Neuronal stem cell (in vitro differentiated cells): ENCODE measurements around the gene RAP2A.

Source experiments
- DNase-seq: peaks from one replicate; pipeline ENCODE4 v3.0.0-alpha.2; 2013; ENCODE audit warnings: low spot score
- H2AFZ ChIP-seq: one replicate; pipeline ENCODE4 v1.6.1; 2013; ENCODE audit warnings: mild to moderate bottlenecking, low read length, inconsistent platforms
- H2AK5ac ChIP-seq: 2 replicates; pipeline ENCODE4 v1.6.1; 2013; ENCODE audit warnings: low read depth, mild to moderate bottlenecking, inconsistent platforms, low read length, moderate library complexity, mixed read lengths
- H2BK120ac ChIP-seq: 2 replicates; pipeline ENCODE4 v1.6.1; 2013; ENCODE audit warnings: low read depth, mild to moderate bottlenecking, inconsistent platforms, low read length, moderate library complexity, mixed read lengths
- H2BK12ac ChIP-seq: one replicate; pipeline ENCODE4 v1.6.1; 2013; ENCODE audit warnings: low read length, inconsistent platforms
- H2BK15ac ChIP-seq: 2 replicates; pipeline ENCODE4 v1.6.1; 2013; ENCODE audit warnings: mild to moderate bottlenecking, low read length, inconsistent platforms, mixed read lengths
- H2BK5ac ChIP-seq: one replicate; pipeline ENCODE4 v1.6.1; 2013; ENCODE audit warnings: inconsistent platforms, mild to moderate bottlenecking, low read length, moderate library complexity
- H3K14ac ChIP-seq: one replicate; pipeline ENCODE4 v1.6.1; 2013; ENCODE audit warnings: low read length, inconsistent platforms
- H3K18ac ChIP-seq: 2 replicates; pipeline ENCODE4 v1.6.1; 2013; ENCODE audit warnings: low read length, inconsistent platforms
- H3K23ac ChIP-seq: 2 replicates; pipeline ENCODE4 v1.6.1; 2013; ENCODE audit warnings: low read depth, mild to moderate bottlenecking, mixed read lengths, low read length, inconsistent platforms; ENCODE audit not compliant: poor library complexity
- H3K27ac ChIP-seq: replicated peaks from 3 replicates; pipeline ENCODE4 v1.5.1; 2013; ENCODE audit warnings: low read length, inconsistent platforms
- H3K27me3 ChIP-seq, 3 experiments: 2 replicates each; pipeline ENCODE4 v1.6.1; 2013; ENCODE audit warnings: low read length in 3 of 3, mild to moderate bottlenecking in 2 of 3, inconsistent platforms in 1 of 3, low read depth in 1 of 3, mixed read lengths in 1 of 3, moderate library complexity in 1 of 3; ENCODE audit not compliant: control insufficient read depth in 3 of 3, insufficient read depth in 3 of 3
- H3K36me3 ChIP-seq, 2 donors: replicated peaks in 1 of 2; 2 replicates each; pipeline ENCODE4 v1.6.1; 2013; ENCODE audit warnings: low read length in 2 of 2; ENCODE audit not compliant: control insufficient read depth in 2 of 2, insufficient read depth in 2 of 2
- H3K4ac ChIP-seq: 2 replicates; pipeline ENCODE4 v1.6.1; 2013; ENCODE audit warnings: inconsistent platforms, mild to moderate bottlenecking, low read length, moderate library complexity
- H3K4me1 ChIP-seq, 2 donors: 1 replicate in 1 of 2; 2 replicates in 1 of 2; pipeline ENCODE4 v1.6.1; 2013; ENCODE audit warnings: low read length in 2 of 2, low read depth in 1 of 2; ENCODE audit not compliant: control insufficient read depth in 2 of 2, insufficient read depth in 1 of 2
- H3K4me2 ChIP-seq: one replicate; pipeline ENCODE4 v1.6.1; 2013; ENCODE audit warnings: mild to moderate bottlenecking, low read length, inconsistent platforms; ENCODE audit not compliant: insufficient read depth, poor library complexity, severe bottlenecking
- H3K4me3 ChIP-seq, 2 donors: 2 replicates each; pipeline ENCODE4 v1.5.1; 2013; ENCODE audit warnings: low read length in 2 of 2, mild to moderate bottlenecking in 2 of 2, inconsistent platforms in 1 of 2, moderate library complexity in 1 of 2
- H3K79me1 ChIP-seq: one replicate; pipeline ENCODE4 v1.6.1; 2013; ENCODE audit warnings: low read depth, mild to moderate bottlenecking, inconsistent platforms, low read length, moderate library complexity
- H3K9ac ChIP-seq: one replicate; pipeline ENCODE4 v1.6.1; 2013; ENCODE audit warnings: mild to moderate bottlenecking, low read depth, low read length, inconsistent platforms; ENCODE audit not compliant: poor library complexity
- H3K9me3 ChIP-seq, 2 donors: replicated peaks in 1 of 2; 2 replicates each; pipeline versions ENCODE3 to v1.6.1; 2013; ENCODE audit warnings: low read length in 2 of 2, mild to moderate bottlenecking in 2 of 2, inconsistent platforms in 1 of 2, low read depth in 1 of 2, mixed read lengths in 1 of 2, moderate library complexity in 1 of 2; ENCODE audit not compliant: control insufficient read depth in 2 of 2, insufficient read depth in 1 of 2
- H4K8ac ChIP-seq: one replicate; pipeline ENCODE4 v1.6.1; 2013; ENCODE audit warnings: low read depth, mild to moderate bottlenecking, inconsistent platforms, low read length, moderate library complexity
- H4K91ac ChIP-seq: one replicate; pipeline ENCODE4 v1.6.1; 2013; ENCODE audit warnings: low read length, low read depth, mild to moderate bottlenecking, inconsistent platforms; ENCODE audit not compliant: poor library complexity
- WGBS, 2 donors: extraction: QIAGEN DNeasy Blood & Tissue Kit; methylation state at CpG; one replicate each; pipeline ENCODE4 v1.1.7; 2013; ENCODE audit warnings: missing lambda C conversion rate in 2 of 2, mixed read lengths in 1 of 2; ENCODE audit not compliant: insufficient read length in 2 of 2, insufficient replicate concordance in 1 of 2; ENCODE audit errors: extremely low coverage in 2 of 2; 5-methylcytosine and 5-hydroxymethylcytosine counted together

The RAP2A gene

GRCh38 chr13:97390941-97391600, 42.9 kb upstream of the RAP2A start:
- WGBS, 2 donors, result no CpG with 5 or more reads among the region's 3 CpGs
- Histone ChIP-seq H3K23ac (no peak overlapping the region), H3K9ac (no peak overlapping the region), H3K14ac (no peak overlapping the region), H4K8ac (no peak overlapping the region), H3K79me1 (no peaks in the 10 kb centered on the region), H2BK5ac (no peak overlapping the region), H2BK12ac (no peak overlapping the region), H2AK5ac (no peak overlapping the region), H3K4ac (no peak overlapping the region), H3K4me3 (no peak overlapping the region), H3K36me3 (peaks cover 5 to 9% of the 10 kb centered on the region in 2 donors), H2BK120ac (no peak overlapping the region), H3K9me3 (no peaks in the 10 kb centered on the region), H4K91ac (no peak overlapping the region), H3K4me1 (no peaks in the 10 kb centered on the region), H3K27ac (no peak overlapping the region), H2BK15ac (no peak overlapping the region), H3K4me2 (no peak overlapping the region), H3K18ac (no peak overlapping the region), H2AFZ (no peak overlapping the region), H3K27me3 (no peaks in the 10 kb centered on the region)
- DNase-seq, result no peak

- H3K23ac ChIP-seq, result no peak overlapping the region
- H3K27me3 ChIP-seq, result no peaks in the 10 kb centered on the region
- DNase-seq, result no peak
- no peak overlapping the region for H3K14ac ChIP-seq
- no peak overlapping the region for H2AK5ac ChIP-seq
- H2BK12ac ChIP-seq, result no peak overlapping the region
- no peak overlapping the region for H2BK120ac ChIP-seq
- no peak overlapping the region for H3K4ac ChIP-seq
- no peaks in the 10 kb centered on the region for H3K4me1 ChIP-seq
- H3K79me1 ChIP-seq, result no peaks in the 10 kb centered on the region
- H4K8ac ChIP-seq, result no peak overlapping the region
- no peak overlapping the region for H2BK15ac ChIP-seq
- H3K4me3 ChIP-seq, result no peak overlapping the region
- no peak overlapping the region for H2AFZ ChIP-seq
- no CpG with 5 or more reads among the region's 1 CpG for WGBS, 2 donors
- H4K91ac ChIP-seq, result no peak overlapping the region
- peaks cover 5 to 9% of the 10 kb centered on the region in 2 donors for H3K36me3 ChIP-seq
- no peak overlapping the region for H3K4me2 ChIP-seq
- H3K9me3 ChIP-seq, result no peaks in the 10 kb centered on the region
- no peak overlapping the region for H3K18ac ChIP-seq
- H3K9ac ChIP-seq, result no peak overlapping the region
- no peak overlapping the region for H3K27ac ChIP-seq
- H2BK5ac ChIP-seq, result no peak overlapping the region
Observed at GRCh38 chr13:97392020-97392419, 41.9 kb upstream of the RAP2A start.

GRCh38 chr13:97394542-97394941, 39.4 kb upstream of the RAP2A start:
- H2BK15ac ChIP-seq, result no peak overlapping the region
- no peak overlapping the region for H2BK5ac ChIP-seq
- H3K79me1 ChIP-seq, result no peaks in the 10 kb centered on the region
- no peak overlapping the region for H3K27ac ChIP-seq
- no peak overlapping the region for H2AFZ ChIP-seq
- no peak overlapping the region for H3K23ac ChIP-seq
- H2AK5ac ChIP-seq, result no peak overlapping the region
- H3K18ac ChIP-seq, result no peak overlapping the region
- H2BK120ac ChIP-seq, result no peak overlapping the region
- H3K9ac ChIP-seq, result no peak overlapping the region
- peaks cover 0 to 9% of the 10 kb centered on the region in 2 donors for H3K36me3 ChIP-seq
- no peak overlapping the region for H3K4me3 ChIP-seq
- H2BK12ac ChIP-seq, result no peak overlapping the region
- H4K91ac ChIP-seq, result no peak overlapping the region
- no peak overlapping the region for H3K14ac ChIP-seq
- H3K4ac ChIP-seq, result no peak overlapping the region
- no peak overlapping the region for H4K8ac ChIP-seq
- no peak overlapping the region for H3K4me2 ChIP-seq
- H3K27me3 ChIP-seq, result no peaks in the 10 kb centered on the region
- H3K9me3 ChIP-seq, result no peaks in the 10 kb centered on the region
- DNase-seq, result no peak
- H3K4me1 ChIP-seq, result no peaks in the 10 kb centered on the region

- no peaks in the 10 kb centered on the region for H3K79me1 ChIP-seq
- no peak for DNase-seq
- no CpG with 5 or more reads among the region's 4 CpGs for WGBS, 2 donors
Observed at GRCh38 chr13:97395447-97396136, 38.4 kb upstream of the RAP2A start.

More at GRCh38 chr13:97395447-97396136, 38.4 kb upstream of the RAP2A start:
- Histone ChIP-seq H2AK5ac (no peak overlapping the region), H3K27me3 (no peaks in the 10 kb centered on the region), H3K36me3 (peaks cover 0 to 9% of the 10 kb centered on the region in 2 donors), H3K4me3 (no peak overlapping the region), H3K4me1 (no peaks in the 10 kb centered on the region), H3K23ac (no peak overlapping the region), H4K8ac (no peak overlapping the region), H4K91ac (no peak overlapping the region), H2BK5ac (no peak overlapping the region), H2AFZ (no peak overlapping the region), H2BK12ac (no peak overlapping the region), H3K9me3 (no peaks in the 10 kb centered on the region), H2BK120ac (no peak overlapping the region), H3K27ac (no peak overlapping the region), H3K14ac (no peak overlapping the region), H3K18ac (no peak overlapping the region), H2BK15ac (no peak overlapping the region), H3K4me2 (no peak overlapping the region), H3K4ac (no peak overlapping the region), H3K9ac (no peak overlapping the region)
